Transverse colon (tissue), 4 donors: ENCODE measurements around the gene MAZ. TPM values are rescaled to one million over a fixed set of nuclear protein-coding genes. Genes with fewer than 3 reads are reported as not detected.
"Not testable (repeated sequence)": the region's sequence is repeated elsewhere in the genome, so short reads cannot be mapped to it uniquely, and the experiment has no call there.

ENCODE experiments used
- DNase-seq: peaks from one replicate; pipeline ENCODE4 v3.0.0-alpha.2; 2019
- H3K27ac ChIP-seq, 4 donors: fragments of 200-600 bp; sonication (generic); 2 replicates each; pipeline ENCODE4 v1.5.1; 2016 to 2018; ENCODE audit warnings: inconsistent platforms in 4 of 4
- H3K27me3 ChIP-seq: fragments of 200-600 bp; sonication (generic); 2 replicates; pipeline ENCODE4 v1.5.1; 2017; ENCODE audit warnings: inconsistent platforms
- H3K36me3 ChIP-seq, 4 donors: fragments of 200-600 bp; sonication (generic); 2 replicates each; pipeline ENCODE4 v1.5.1; 2017 to 2019; ENCODE audit warnings: inconsistent platforms in 4 of 4
- H3K4me1 ChIP-seq, 4 donors: fragments of 200-600 bp; sonication (generic); 2 replicates each; pipeline ENCODE4 v1.5.1; 2017 to 2020; ENCODE audit warnings: inconsistent platforms in 4 of 4
- H3K4me3 ChIP-seq, 4 donors: fragments of 200-600 bp; sonication (generic); 1 replicate in 1 of 4; 2 replicates in 3 of 4; pipeline versions ENCODE4 v1.5.1 to v1.6.1; 2017 to 2019; ENCODE audit warnings: inconsistent platforms in 4 of 4
- H3K9me3 ChIP-seq, 2 donors: fragments of 200-600 bp; sonication (generic); 2 replicates each; pipeline ENCODE4 v1.5.1; 2017 to 2019; ENCODE audit warnings: inconsistent platforms in 2 of 2
- EP300 ChIP-seq: sonication (generic); formaldehyde crosslinking; IDR thresholded peaks from one replicate; pipeline ENCODE4 v1.6.1; 2017; ENCODE audit warnings: antibody characterized with exemption, low read depth
- POLR2A ChIP-seq: fragments of 450-650 bp; IDR thresholded peaks from one replicate; pipeline ENCODE4 v1.6.1; 2016; ENCODE audit warnings: antibody characterized with exemption, mild to moderate bottlenecking, moderate library complexity
- POLR2AphosphoS5 ChIP-seq, 3 donors: sonication (generic); formaldehyde crosslinking; IDR thresholded peaks; one replicate each; pipeline ENCODE4 v1.6.1; 2016; ENCODE audit warnings: antibody characterized with exemption in 3 of 3
- WGBS, 2 donors: methylation state at CpG; one replicate each; pipeline ENCODE4 v1.1.5; 2018; ENCODE audit warnings: low coverage in 1 of 2; 5-methylcytosine and 5-hydroxymethylcytosine counted together
- in situ Hi-C, 4 donors: fragments of 200-750 bp; cut with MboI; loops; one replicate each; pipeline versions ENCODE4 v1.15.0 to v1.15.1; 2017; ENCODE audit warnings: low sequenced_read_pairs in 3 of 4, low pct_ligation_motif_present in 1 of 4, low pct_unique_long_range_greater_than_20kb in 1 of 4
- intact Hi-C: fragments of 100-400 bp; cut with DNase I; formaldehyde crosslinking; loops from one replicate; pipeline ENCODE4 v1.15.1; 2023; ENCODE audit warnings: low total_unique reads
- total RNA-seq, 4 donors: library from RNA; depleted of rRNA; stranded (reverse); fragments of >200 nt; gene quantifications; one replicate each; pipeline ENCODE4 v1.1.0, GENCODE V29; 2016
- TF ChIP-seq, protein P1 (sequence below), 5 experiments: fragments of 200-600 bp in 3 of 5; fragments of 450-650 bp in 2 of 5; sonication (generic) in 3 of 5; IDR thresholded peaks; 1 replicate in 2 of 5; 2 replicates in 3 of 5; pipeline ENCODE4 v1.5.1; 2016 to 2017; ENCODE audit warnings: antibody characterized with exemption in 5 of 5, inconsistent platforms in 3 of 5, mild to moderate bottlenecking in 2 of 5, moderate library complexity in 1 of 5

MAZ gene
- total RNA-seq, 4 donors from 2014 or later, result 170 to 292 (median 233) TPM

DNA sequence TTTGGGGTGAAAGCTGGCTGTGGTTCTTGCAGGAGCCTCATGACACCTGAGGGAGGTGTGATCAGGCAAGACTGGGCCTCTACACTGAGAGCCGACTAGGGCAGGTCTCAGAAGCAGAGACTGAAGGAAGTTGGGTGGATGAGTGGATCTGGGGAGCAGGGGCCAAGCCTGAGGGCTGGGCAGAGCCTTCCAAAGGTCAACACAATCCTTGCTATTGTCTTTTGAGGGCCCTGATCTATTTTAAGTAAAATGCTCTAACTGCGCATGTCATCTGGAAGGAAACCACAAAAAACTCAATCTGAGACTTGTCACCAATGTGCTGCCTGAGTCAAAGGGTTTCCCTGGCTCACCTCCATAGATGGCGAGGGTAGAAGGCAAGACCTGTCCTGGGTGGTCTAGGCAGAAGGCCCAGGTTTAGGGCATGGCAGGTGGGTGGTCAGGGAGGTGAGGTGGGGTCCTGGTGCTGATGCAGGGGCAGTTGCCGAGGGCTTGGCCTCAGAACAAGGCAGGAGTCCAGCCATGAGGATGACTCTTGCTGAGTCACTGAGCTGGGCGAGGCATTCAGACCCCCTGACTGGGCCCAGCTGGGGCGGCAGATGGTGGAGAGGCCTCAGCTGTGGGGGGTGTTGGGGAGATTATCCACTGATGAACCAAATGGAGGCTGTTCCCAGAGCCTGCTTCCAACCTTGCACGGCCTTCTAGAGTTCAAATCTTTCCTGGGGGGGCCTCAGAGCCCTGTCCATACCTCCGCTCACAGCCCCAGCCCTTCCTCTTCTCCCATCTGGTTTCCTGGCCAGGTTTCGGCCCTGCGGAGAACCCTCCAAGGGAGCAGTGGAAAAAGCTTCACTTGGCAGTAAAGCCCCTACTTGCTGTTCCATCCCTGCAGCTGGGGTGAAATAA is 19.1 kb downstream of the MAZ start:
- in situ Hi-C loops (no loop called here), intact Hi-C loops (no loop called here)
- no peaks in the 10 kb centered on the region for H3K27me3 ChIP-seq
- peak overlapping the region; percentile 93 to 97 (median 96) for H3K27ac ChIP-seq
- H3K4me3 ChIP-seq, result peak overlapping the region in 1 of 4 donors; percentile 7
- WGBS, 2 donors, result 46 to 58% methylated on average over 3 to 10 of the region's 10 CpGs
- peaks cover 0 to under 1% (median 0%) of the 10 kb centered on the region in 4 donors for H3K36me3 ChIP-seq
- no peaks in the 10 kb centered on the region for H3K9me3 ChIP-seq
- TF ChIP-seq POLR2A, result no peak
- TF ChIP-seq, protein P1, sequence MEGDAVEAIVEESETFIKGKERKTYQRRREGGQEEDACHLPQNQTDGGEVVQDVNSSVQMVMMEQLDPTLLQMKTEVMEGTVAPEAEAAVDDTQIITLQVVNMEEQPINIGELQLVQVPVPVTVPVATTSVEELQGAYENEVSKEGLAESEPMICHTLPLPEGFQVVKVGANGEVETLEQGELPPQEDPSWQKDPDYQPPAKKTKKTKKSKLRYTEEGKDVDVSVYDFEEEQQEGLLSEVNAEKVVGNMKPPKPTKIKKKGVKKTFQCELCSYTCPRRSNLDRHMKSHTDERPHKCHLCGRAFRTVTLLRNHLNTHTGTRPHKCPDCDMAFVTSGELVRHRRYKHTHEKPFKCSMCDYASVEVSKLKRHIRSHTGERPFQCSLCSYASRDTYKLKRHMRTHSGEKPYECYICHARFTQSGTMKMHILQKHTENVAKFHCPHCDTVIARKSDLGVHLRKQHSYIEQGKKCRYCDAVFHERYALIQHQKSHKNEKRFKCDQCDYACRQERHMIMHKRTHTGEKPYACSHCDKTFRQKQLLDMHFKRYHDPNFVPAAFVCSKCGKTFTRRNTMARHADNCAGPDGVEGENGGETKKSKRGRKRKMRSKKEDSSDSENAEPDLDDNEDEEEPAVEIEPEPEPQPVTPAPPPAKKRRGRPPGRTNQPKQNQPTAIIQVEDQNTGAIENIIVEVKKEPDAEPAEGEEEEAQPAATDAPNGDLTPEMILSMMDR (IDR thresholded peaks at IDR 0.05), result no peak
- no peak for TF ChIP-seq EP300
- peak; percentile 7 to 59 (median 26) for TF ChIP-seq POLR2AphosphoS5 (IDR thresholded peaks at IDR 0.05)
- DNase-seq, result peak; percentile 70
- H3K4me1 ChIP-seq, result peaks cover 54 to 93% (median 89%) of the 10 kb centered on the region in 4 donors

DNA sequence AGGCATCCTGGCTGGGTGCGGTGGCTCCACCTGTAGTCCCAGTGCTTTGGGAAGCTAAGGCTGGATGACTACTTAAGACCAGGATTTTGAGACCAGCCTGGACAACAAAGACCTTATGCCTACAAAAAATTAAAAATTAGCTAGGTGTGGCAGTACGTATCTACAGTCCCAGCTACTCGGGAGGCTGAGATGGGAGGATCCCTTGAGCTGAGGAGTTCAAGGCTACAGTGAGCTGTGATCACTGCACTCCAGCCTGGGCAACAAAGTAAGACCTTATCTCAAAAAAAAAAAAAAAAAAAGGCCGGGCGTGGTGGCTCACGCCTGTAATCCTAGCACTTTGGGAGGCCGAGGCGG is 20.0 kb downstream of the MAZ start:
- Histone ChIP-seq H3K4me3 (no peak overlapping the region), H3K27me3 (no peaks in the 10 kb centered on the region), H3K4me1 (peaks cover 54 to 90% (median 84%) of the 10 kb centered on the region in 4 donors), H3K36me3 (peaks cover 0 to 10% (median 5%) of the 10 kb centered on the region in 4 donors), H3K9me3 (no peaks in the 10 kb centered on the region), H3K27ac (peak overlapping the region; percentile 93 to 97 (median 96))
- intact Hi-C loops (no loop called here), in situ Hi-C loops (no loop called here)
- DNase-seq, result no peak
- TF ChIP-seq EP300, result no peak
- TF ChIP-seq POLR2A, result no peak
- TF ChIP-seq, protein P1 (IDR thresholded peaks at IDR 0.05), result no peak
- no peak for TF ChIP-seq POLR2AphosphoS5 (IDR thresholded peaks at IDR 0.05)
- 77% methylated on average over 8 of the region's 8 CpGs; no CpG with 5 or more reads in 1 of the 2 donors for WGBS, 2 donors

DNA sequence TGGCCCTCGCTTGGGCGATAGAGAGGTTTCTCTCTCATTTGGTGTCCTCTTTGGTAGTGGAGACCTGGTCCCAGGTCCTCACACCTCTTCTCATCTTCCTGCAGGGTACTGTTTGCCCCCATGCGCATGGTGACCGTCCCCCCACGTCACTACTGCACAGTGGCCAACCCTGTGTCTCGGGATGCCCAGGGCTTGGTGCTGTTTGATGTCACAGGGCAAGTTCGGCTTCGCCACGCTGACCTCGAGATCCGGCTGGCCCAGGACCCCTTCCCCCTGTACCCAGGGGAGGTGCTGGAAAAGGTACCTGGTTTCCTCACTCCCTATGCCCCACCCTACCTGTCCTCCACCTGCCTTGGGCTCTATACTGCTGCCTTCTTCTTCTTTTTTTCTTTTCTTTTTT is 24.4 kb downstream of the MAZ start:
- peaks cover 25 to 46% (median 40%) of the 10 kb centered on the region in 4 donors for H3K4me1 ChIP-seq
- H3K36me3 ChIP-seq, result peaks cover 0 to 48% (median 24%) of the 10 kb centered on the region in 4 donors
- TF ChIP-seq EP300 (no peak), POLR2AphosphoS5 (IDR thresholded peaks at IDR 0.05) (no peak), POLR2A (no peak)
- TF ChIP-seq, protein P1 (IDR thresholded peaks at IDR 0.05), result no peak
- WGBS, 2 donors, result 90% methylated on average over 11 of the region's 11 CpGs; no CpG with 5 or more reads in 1 of the 2 donors
- H3K27me3 ChIP-seq, result no peaks in the 10 kb centered on the region
- no peak for DNase-seq
- no peak overlapping the region for H3K4me3 ChIP-seq
- H3K27ac ChIP-seq, result peak overlapping the region in 2 of 4 donors; percentile 93 to 97
- in situ Hi-C loops, result no loop called here
- no peaks in the 10 kb centered on the region for H3K9me3 ChIP-seq
- intact Hi-C loops, result no loop called here

DNA sequence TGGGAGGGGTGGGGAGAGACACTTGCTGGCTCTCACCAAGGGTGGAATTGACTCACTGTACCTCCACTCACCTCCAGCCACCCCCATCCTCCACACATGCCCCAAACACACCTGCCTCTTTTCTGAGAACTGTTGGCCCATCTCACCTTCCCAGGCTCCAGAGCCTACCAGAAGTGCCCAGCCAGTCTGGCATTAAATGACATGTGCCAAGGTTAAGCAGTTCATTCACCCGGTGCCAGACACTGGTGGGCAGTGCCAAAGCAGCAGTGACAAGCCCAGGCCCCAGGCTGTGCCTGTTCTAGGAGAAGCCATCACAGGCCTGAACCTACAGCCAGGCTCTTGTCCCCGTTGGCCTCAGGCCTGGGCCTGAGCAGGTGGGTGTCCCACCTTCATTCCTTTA is 25.2 kb downstream of the MAZ start:
- Histone ChIP-seq H3K27me3 (no peaks in the 10 kb centered on the region), H3K9me3 (no peaks in the 10 kb centered on the region), H3K27ac (no peak overlapping the region), H3K4me1 (peaks cover 20 to 38% (median 34%) of the 10 kb centered on the region in 4 donors), H3K36me3 (peaks cover 0 to 54% (median 27%) of the 10 kb centered on the region in 4 donors), H3K4me3 (no peak overlapping the region)
- in situ Hi-C loops (no loop called here), intact Hi-C loops (no loop called here)
- WGBS, 2 donors, result 74% methylated on average over 2 of the region's 2 CpGs; no CpG with 5 or more reads in 1 of the 2 donors
- TF ChIP-seq, protein P1 (IDR thresholded peaks at IDR 0.05), result no peak
- TF ChIP-seq POLR2A, result no peak
- TF ChIP-seq POLR2AphosphoS5 (IDR thresholded peaks at IDR 0.05), result no peak
- TF ChIP-seq EP300, result no peak
- DNase-seq, result no peak

DNA sequence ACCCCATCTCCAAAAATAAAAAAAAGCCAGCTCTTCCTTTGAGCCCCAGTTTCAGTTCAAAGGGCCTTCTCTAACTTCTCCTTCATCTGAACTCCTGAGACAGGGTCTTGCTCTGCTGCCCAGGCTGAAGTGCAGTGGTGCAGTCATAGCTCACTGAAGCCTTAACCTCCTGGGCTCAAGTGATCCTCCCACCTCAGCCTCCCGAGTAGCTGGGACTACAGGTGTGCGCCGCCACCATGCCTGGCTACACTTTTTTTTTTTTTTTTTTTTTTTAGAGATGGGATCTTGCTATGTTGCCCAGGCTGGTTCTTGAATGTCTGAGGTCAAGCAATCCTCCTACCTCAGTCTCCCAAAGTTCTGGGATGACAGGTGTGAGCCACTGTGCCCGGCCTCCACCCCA is 26.9 kb downstream of the MAZ start:
- Histone ChIP-seq H3K36me3 (peaks cover 0 to 71% (median 35%) of the 10 kb centered on the region in 4 donors), H3K4me1 (peaks cover 8 to 21% (median 19%) of the 10 kb centered on the region in 4 donors)
- DNase-seq, H3K27me3 ChIP-seq, in situ Hi-C loops, H3K4me3 ChIP-seq, intact Hi-C loops, H3K9me3 ChIP-seq, H3K27ac ChIP-seq: not testable (repeated sequence)
- WGBS, 2 donors, result 99 to 100% methylated on average over 3 to 4 of the region's 4 CpGs
